DND-41 (cell line): ENCODE results near the gene COPZ1.
"Not testable (repeated sequence)": the region's sequence is repeated elsewhere in the genome, so short reads cannot be mapped to it uniquely, and the experiment has no call there.

Source experiments
- EZH2 ChIP-seq: IDR thresholded peaks from 3 replicates; pipeline ENCODE4 v1.6.1; 2012; ENCODE audit warnings: borderline replicate concordance, low read depth, mild to moderate bottlenecking, moderate library complexity, low read length, inconsistent platforms; ENCODE audit not compliant: severe bottlenecking
- TF ChIP-seq, protein P1 (sequence below): IDR thresholded peaks from 2 replicates; pipeline ENCODE4 v1.5.1; 2012; ENCODE audit warnings: borderline replicate concordance, low read length, moderate library complexity, mild to moderate bottlenecking; ENCODE audit not compliant: poor library complexity, severe bottlenecking; ENCODE audit errors: extremely low read depth

- TF ChIP-seq, protein P1, sequence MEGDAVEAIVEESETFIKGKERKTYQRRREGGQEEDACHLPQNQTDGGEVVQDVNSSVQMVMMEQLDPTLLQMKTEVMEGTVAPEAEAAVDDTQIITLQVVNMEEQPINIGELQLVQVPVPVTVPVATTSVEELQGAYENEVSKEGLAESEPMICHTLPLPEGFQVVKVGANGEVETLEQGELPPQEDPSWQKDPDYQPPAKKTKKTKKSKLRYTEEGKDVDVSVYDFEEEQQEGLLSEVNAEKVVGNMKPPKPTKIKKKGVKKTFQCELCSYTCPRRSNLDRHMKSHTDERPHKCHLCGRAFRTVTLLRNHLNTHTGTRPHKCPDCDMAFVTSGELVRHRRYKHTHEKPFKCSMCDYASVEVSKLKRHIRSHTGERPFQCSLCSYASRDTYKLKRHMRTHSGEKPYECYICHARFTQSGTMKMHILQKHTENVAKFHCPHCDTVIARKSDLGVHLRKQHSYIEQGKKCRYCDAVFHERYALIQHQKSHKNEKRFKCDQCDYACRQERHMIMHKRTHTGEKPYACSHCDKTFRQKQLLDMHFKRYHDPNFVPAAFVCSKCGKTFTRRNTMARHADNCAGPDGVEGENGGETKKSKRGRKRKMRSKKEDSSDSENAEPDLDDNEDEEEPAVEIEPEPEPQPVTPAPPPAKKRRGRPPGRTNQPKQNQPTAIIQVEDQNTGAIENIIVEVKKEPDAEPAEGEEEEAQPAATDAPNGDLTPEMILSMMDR: not testable (repeated sequence)
- not testable (repeated sequence) for TF ChIP-seq EZH2
These were observed 29.3 kb downstream of the COPZ1 start for GRCh38 chr12:54354271-54354670.
